Measurements from ENCODE around the gene C5orf15.

C5orf15 gene

DNA sequence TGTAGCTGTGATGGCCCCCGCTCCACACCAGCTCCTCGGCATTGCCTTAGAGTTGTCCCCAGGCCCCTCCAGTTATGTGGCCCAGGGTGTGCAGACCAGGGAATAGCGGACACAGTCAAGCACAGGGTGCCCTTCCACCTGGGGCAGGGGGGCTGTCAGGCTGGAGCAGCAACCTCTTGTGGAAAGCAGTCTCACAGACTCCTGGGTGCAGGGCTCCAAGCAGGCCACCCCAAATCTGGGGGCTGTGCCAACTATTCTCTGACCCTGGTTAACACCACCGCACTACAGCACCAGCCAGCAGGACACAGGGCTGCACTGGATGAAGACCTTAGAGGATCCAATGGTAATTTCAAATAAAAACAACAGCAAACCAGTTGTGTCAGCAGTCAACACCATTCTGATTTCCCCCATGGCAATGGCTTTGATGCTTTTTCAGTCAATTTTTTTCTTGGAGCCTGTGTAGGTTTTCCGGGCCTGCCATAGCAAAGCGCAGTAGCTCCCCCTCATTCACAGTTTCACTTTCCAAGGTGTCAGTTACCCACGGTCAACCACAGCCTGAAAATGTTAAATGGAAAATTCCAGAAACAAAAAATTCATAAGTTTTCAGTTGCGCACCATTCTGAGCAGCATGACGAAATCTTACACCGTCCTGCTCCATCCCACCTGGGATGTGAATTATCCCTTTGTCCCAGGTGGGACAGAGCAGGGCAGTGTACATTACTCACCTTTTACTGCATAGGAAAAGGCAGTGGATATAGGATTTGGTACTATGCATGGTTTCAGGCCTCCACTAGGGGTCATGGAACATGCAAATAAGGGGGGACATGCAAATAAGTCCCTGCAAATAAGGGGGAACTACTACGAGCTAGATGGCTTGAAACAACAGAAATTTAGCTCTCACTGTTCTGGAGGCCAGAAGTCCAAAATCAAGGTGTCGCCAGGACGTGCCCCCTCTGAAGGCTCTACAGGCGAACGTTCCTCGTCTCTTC lies 49.0 kb downstream of the C5orf15 start:
- DNase-seq, result no peak

DNA sequence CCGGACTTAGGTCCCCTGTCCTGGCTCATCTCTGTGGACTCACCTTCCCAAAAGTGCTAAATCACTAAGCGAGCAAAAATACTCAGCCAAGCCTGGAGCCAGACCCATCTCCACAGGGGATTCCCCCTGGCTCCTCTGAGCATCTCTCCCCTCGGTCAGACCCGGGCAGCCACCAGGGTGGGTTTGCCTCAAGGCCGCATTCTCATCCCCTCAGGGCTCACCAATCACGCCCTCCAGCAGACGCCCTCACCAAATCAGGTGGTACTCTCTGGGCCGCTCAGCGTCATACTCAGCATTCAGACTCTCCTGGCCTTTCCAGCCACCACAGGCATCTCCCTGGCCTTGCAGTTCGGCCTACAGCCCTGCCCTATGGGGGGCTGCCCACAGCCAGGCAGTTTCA lies 49.7 kb downstream of the C5orf15 start:
- no peak for DNase-seq

DNA sequence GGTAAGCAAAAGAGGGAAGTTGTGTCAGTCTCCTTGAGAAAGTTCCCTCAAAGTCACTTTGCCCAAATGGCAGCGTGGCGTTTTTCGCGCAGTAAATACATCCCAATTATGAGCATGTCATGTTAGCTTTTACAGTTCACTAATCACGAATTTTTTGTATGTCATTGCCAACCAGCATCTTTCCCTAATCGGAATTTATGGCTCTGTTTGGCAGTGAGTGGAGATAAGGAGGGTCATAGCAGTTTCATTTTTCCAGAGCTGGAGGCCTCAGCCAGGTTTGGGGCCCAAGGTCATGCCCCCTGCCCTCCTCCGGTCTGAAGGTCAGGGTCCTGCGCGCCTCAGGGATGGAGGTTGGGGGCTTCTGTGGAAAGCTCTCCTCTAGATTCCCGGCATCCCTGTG lies 50.1 kb downstream of the C5orf15 start:
- no peak for DNase-seq

DNA sequence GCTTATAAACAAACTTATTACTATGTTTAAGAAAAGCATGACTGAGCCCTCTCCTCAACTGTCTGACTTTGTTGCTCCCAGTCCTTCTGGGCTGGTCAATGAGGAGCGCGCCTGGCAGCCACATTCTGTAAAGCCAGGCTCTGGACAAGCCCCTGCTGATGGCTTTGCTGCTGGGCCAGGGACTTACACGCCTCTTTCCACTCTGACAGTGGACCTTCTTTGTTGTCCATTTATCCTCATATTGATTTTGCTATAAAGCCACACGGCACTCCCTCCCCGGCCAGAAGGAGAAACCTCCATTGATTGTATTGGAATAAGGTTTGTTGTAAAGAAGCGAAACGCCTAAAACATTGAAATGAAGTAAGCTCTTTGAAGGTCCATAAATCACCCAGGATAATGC lies 50.6 kb downstream of the C5orf15 start:
- DNase-seq, result no peak

DNA sequence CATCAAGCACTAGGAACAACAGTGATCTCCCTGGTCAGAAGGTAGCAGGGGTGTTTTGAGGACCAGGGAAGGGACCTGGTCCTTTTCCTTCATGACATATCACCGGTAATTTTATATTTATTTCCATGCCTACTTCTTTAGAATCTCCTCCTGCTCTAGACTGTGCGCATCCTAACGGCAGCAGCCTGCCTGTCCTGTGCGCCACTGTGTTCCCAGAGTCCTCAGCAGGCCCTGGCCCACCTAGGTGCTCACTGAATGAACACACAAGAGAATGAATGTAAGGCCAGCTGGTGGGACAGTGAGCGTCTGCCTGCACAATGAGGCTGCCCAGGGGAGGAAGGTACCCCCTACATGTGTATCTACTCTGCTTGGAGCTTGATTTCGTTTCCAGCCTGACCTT lies 51.5 kb downstream of the C5orf15 start:
- DNase-seq, result no peak

DNA sequence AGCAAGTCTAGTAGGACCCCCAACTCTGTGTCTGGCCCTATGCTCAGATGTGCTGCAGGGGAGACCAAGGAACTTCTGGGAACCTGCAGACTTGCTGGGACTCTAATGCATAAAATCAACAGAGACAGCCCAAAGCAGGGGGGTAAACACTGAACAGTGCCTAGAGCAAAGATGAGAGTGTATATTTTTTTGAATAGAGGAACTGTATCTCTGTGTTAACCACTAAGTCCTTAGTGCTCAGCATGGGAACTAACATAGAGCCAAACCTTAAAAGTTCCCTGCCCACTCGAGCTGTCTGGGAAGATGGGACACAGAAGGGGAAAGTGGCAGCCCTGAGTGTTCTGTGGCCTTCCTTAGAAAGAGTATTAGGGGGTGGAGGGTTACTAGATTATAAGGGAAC lies 51.9 kb downstream of the C5orf15 start:
- DNase-seq, result no peak

DNA sequence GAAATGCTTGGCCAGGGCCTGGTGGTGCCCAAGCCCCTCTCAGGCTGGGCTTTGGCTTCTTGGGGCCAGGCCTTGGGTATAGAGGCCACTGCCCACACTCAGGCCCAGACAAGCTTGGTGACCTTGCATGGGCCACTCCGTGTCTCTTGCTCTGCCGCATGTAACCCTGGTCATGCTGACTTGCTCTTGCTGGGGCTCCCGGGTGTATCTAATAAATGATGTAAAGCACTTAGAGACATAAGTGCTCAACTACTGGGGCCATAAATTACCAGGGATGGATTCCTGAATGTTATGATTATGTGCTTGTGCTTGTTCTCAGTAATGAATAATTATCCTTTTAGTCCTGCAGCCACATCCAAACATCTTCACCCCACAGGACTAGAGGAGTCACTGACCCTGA lies 54.0 kb downstream of the C5orf15 start:
- DNase-seq, result no peak

DNA sequence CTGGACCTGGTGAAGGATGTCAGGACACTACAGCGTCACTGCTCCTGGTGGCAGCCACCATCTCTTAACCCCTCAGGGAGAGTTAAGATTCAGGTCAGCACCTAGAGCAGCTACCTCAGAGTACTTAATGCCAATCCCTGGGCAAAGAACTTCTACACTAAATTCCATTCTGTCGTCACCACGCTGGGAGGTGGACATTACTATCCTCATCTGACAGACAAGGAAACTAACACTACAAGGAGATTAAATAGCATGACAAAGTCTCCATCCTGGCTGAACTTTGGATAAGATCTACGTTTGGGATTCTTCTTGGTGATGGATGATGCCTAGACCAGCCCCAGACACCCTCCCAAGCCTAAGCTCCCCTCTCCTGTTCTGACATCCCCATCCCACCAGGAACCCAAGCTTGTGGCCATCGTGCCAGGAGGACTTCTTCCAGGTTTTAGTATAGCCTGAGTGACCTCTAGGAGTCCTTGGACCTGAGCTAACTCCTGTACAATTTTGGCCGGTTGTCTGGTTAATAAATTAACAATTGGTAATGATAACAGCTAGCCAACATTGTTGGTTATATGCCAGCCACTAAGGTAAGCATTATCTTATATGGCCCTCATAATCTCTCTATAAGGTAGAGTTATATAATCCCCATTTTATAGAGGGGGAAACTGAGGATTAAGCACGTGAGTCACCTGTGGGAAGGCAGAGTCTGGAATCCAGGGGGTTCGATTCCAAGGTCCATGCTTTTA lies 54.8 kb downstream of the C5orf15 start:
- no peak for DNase-seq

DNA sequence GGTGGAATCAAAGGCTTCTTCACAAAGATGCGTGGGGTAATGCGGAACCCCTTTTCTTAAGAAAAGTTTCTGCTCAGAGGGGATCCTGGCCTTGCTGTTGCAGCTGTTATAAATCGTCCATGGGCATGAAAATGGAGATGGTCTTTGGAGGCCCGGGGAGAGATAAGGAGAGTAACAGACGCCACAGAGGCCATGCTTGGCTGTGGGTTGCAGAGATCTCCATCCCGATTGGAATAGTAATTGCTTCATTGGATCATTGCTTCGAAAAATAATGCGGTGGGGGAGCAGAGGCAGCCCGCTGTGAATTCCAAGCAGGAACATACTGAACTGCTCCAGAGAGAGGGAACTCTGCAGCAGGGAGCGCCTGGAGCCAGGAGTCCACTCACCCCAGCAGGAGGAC lies 55.5 kb downstream of the C5orf15 start:
- no peak for DNase-seq

DNA sequence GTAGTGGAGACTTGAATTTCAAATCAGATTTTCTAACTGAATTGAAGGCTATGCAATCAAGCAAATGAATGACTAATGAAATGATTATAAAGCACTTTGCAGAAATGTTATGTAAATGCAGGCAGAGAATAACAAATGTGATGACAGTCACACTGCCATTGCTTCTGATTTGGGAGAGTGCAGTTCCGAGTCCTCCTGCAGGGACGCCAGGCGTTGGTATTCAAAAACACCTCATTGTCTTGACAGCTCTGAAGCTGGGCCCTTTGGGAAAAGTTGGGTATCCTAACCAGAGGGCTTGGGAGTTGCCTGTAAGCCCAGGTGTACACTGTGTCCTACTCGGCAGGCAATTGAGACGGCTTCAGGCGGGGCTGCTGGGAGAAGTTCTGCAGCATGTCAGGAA lies 57.9 kb downstream of the C5orf15 start:
- DNase-seq, result no peak

DNA sequence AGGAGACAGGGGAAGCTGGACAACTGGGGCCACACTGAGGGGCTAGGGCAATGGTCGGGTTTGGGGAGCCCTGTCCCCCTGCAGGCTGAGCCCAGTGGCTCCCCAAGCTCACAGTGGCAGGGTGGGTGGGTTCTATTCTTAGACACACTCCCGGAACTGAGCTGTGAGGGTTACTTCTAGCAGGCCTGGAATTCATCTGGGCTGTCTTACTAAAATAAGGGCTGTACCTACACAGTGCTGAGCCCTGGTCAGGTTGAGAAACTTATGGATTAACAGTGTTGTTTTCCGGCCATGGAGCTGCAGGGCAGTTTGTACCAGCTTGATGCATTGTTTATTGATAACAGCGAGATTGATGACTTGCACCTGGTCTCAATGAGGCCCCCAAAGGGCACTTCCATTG lies 58.8 kb downstream of the C5orf15 start:
- no peak for DNase-seq

DNA sequence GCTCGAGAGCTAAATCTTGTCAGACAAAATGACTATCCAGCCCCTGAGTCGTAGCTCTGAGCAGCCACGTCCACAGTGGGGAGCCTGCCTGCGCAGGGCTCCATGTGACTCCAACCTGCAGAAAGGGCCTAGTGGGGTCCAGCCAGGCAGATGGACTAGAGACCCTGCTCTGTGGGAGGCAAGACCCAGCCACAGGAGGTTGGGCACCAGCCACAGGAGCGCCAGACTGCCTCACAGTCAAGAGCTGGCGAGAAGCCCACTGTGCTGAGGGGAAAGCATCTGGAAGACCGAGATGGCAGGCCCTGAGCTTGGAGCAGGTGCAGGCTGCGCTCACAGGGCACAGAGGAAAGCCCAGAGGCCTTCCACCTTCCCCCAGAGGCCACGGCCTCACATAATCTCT lies 61.4 kb downstream of the C5orf15 start:
- no peak for DNase-seq

DNA sequence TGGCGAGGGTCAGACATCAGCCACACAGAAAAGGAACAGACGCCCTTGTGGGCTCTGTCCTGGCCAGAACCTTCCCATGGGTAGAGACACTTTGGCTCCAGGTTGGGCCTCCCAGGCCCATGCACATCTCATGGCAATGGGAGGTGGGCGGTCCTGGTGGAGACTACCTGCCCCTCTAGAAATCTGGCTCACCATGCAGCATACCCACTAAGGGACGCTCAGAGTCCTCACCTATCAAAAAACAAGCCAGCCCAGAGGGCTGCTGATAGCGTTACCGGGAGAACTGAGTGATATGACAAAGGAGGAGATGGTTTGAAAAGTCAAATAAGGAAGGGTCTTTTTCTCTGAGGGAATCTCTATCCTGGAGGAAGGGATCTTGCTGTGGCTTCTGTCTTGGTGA lies 62.1 kb downstream of the C5orf15 start:
- no peak for DNase-seq
